ENCODE measurements around the gene STRN3.
"Not testable (repeated sequence)": the region's sequence is repeated elsewhere in the genome, so short reads cannot be mapped to it uniquely, and the experiment has no call there.

Gene STRN3

DNA sequence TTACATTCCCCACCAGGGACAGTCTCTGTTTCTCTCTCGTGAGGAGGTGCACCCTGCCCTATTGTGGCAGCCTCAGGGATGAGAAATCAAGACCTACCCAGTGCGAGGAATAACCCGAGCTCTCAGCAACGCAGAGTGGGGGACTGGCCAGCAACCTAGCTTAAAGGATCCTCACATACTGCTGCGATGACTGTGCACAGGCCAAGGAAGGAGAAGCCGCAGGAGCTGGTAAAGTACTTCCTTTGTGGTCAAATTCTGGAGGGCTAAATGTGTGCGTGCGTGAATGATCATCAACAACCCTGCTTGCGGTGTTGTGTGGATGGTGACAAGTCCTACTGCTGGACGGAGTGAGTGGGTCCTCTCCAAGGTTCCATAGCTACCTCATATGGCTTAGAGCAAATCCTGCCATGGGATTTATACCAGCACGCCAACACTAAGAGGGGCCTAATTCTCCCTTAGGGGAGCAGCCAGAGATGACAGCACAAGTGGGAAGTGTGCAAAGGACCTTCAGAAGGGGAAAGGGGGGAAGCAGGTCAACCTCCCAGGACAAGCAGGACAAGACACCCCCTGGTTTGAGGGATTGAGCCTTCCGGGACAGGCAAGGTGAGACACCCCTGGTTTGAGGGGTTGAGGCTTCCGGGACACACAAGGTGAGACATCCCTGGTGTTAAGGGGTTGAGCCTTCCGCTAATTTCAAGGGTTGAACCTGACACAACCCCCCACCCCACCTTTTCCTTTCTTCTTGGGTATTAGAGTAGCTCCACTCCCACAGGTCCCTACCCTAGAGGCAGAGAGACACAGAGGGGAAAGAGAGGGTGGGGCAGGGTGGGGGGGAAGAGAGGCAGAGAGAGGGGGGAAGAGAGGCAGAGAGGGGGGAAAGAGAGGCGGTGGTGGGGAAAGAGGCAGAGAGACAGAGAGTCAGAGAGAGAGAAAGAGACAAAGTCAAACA is 59.5 kb downstream of the STRN3 start:
- DNase-seq = no peak

DNA sequence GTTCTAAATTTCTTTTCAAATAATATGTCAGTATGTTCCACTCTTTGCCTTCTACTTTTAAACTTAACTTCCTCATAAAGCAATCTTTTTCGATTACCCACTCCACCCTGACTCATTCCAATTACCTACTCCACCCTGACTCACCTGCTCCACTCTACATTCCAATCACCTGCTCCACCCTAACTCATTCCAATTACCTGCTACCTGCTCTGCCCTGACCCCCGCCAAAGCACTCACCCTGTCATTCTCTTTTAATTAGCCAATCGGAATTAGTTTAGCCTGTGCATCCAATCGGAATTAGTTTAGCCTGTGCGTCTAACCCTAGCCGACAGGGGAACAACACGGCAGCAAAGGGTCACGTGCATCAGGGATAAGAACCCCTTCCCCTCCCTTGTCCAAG is 60.3 kb downstream of the STRN3 start:
- not testable (repeated sequence) for DNase-seq

DNA sequence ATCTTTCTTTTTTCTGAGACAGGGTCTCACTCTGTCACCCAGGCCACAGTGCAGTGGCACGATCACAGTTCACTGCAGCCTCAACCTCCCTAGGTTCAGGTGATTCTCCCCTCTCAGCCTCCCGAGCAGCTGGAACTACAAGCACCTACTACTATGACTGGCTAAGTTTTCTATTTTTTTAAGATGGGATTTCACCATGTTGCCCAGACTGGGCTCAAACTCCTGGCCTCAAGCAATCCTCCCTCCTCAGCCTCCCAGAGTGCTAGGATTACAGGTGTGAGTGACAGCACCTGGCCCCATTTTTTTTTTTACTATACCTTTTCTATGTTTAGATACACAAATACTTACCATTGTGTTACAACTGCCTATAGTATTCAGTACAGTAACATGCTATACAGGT is 63.6 kb downstream of the STRN3 start:
- not testable (repeated sequence) for DNase-seq

DNA sequence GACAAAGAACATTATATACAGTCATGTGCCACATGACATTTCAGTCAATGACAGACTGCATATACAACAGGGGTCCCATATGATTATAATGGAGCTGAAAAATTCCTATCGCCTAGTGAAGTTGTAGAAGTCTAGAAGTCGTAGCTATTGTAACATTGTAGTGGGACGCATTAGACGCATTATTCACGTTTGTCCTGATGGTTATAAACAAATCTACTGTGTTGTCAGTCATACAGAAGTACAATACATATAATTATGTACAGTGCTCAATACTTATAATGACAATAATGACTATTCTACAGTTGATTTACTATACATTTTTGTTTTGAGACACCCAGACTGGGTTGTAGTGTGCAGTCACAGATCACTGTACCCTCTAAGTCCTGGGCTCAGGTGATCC is 64.8 kb downstream of the STRN3 start:
- no peak for DNase-seq

DNA sequence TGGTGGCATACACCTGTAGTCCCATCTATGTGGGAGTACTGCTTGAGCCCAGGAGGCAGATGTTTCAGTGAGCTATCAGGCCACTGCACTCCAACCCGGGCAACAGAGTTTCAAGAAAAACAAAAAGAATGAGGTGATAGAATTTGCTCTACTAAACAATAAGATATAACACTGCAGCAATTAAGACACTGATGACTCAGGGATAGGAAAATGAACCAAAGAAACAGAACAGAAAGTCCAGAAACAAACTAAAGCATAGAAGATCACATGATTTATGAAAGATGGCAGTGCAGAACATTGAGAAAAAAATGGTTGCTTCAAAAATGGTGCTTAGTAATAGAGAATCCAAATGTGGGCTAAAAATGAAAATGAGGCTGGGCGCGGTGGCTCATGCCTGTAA is 66.0 kb downstream of the STRN3 start:
- DNase-seq = no peak

DNA sequence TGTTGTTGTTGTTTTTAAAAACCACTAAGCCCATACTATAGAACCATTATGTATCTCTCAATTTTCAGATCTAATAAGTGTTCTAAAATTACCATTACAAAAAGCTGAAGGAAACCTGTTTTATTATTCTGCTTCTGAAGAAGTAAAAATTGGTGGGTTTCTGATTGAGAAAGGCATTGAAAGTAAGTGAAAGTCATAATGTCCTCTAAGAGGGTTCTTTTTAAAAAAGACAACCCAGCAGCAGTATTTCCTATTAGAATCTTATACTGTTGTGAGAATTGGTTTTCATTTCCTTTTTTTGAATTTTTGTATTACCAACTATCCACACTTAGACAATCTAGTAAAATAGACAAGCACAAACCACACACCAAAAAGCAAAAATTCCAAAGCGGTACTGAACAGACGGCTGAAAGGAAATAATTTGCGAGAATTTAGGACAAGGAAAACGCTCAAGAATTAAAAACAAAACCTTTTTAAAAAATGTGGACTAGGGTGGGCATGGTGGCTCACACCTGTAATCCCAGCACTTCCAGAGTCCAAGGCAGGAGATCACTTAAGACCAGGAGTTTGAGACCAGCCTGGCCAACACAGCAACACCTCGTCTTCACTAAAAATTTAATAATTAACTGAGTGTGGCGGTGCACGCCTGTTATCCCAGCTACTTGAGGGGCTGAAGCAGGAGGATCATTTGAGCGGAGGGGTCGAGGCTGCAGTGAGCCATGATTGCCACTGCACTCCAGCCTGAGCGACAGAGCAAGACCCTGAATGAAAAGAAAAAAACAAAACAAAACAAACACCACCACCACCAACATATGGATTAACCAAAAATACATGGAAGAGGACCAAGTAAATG is 67.4 kb downstream of the STRN3 start:
- no peak for DNase-seq

DNA sequence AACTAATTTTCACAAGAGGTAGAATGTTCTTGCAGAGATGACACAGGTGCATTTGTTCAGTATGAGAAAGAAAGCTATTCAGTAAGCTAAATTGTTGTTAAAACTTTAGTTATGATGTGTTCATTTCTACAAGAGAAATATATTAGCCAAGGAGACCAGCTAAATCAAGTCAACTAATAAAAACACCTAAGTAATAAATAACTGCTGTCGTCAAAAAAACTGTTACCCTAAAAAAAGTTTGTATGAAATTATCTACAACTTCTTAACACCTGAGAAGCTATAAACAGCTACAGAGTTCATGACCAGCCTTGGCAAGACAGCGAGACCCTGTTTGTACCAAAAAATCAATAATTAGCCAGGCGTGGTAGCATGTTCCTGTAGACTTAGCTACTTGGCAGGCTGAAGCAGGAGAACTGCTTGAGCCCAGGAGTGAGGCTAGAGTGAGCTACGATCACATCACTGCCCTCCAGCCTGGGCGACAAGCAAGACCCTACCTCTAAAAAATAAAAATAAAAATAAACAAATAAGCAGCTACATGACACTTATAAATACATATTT is 68.3 kb downstream of the STRN3 start:
- DNase-seq = no peak

DNA sequence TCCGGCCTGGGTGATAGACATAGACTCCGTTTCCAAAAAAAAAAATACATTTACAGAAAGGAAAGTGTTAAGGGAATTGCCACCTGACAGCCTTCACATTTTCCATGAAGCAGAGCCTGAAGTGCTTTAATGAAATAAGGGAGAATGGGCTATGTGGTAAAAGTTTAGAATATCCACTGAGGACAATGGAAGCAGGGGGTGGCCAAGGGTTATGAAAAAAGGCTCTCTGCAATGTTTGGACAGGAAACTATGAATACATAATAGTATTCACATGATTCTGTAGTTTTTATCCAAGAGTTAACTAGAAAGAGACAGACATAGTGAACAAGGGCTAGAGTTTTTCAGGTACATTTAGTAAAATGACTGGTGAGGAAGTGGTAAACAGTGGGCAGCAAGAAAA is 76.5 kb downstream of the STRN3 start:
- DNase-seq = no peak

DNA sequence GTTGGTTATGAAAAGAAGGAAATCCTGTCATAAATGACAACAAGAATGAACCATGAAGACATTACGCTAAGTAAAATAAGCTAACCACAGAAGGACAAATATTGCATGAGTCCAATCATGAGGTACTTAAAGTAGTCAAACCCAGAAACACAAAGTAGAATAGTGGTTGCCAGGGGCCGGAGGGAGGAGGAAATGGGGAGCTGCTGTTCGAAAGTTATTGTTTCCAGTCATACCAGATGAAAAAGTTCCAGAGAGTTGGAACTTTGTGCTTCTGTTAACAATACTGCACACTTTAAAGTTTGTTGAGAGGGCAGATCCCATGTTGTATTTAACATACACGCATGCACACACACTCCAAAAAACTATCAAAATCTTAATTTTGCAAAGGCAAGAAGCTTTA is 82.5 kb downstream of the STRN3 start:
- DNase-seq = no peak

DNA sequence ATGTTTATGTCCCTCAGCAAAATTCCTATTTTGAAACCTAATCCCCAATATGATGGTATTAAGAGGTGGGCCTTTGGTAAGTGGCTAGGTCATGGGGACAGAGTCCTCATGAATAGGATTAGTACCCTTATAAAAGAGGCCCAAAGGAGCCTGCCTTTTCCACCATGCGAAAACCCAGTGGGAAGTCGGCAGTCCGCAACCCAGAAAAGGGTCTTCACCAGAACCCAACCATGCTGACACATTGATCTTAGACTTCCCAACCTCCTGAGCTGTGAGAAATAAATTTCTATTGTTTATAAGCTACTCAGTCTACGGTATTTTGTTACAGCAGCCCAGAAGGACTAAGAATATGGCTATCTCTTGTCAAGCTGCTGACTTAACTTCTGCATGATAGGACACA is 85.3 kb downstream of the STRN3 start:
- DNase-seq = no peak

DNA sequence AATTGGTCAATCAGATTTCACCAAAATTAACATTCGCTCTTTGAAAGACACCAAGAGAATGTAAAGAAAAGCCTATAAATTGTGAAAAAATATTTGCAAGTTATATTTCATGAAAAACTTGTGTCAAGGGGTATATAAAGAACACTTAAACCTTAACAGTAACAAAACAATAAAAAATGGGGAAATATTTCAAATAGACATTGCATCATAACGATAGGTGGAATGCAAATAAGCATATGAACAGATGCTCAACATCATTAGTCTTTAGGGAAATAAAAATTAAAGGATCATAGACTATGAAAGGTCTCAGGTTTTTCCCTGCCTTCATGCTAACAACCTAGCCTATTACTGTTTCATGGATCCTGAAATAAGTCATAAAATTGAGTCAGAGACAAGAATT is 87.6 kb downstream of the STRN3 start:
- DNase-seq = no peak

DNA sequence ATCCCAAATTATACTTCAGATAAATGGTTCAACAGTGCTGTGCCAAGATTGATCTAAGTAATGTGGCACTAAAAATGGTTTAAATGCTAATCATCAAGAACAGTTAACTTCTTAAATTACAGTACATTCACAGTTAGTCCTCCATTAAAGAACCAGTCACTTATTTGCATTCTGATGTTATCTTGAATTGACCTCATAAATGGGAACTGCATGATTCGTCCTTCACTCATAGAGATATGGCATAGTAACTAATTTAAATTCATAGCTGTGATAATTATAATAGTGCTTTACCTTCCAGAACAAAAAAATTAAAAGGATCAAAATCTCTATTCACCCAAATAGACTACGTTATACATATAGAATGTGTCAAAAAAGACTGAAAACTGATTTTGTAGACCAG is 90.7 kb downstream of the STRN3 start:
- DNase-seq = no peak

DNA sequence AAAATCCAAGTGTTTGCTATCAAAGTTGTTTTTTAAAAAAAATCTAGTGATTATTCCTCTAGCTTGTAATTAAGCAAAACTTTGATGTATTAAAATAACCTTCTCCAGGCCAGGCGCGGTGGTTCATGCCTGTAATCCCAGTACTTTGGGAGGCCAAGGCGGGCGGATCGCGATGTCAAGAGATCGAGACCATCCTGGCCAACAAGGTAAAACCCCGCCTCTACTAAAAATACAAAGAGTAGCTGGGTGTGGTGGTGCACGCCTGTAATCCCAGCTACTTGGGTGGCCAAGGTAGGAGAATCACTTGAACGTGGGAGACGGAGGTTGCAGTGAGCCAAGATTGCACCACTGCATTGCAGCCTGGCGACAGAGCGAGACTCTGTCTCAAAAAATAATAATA is 92.2 kb downstream of the STRN3 start:
- DNase-seq = not testable (repeated sequence)

DNA sequence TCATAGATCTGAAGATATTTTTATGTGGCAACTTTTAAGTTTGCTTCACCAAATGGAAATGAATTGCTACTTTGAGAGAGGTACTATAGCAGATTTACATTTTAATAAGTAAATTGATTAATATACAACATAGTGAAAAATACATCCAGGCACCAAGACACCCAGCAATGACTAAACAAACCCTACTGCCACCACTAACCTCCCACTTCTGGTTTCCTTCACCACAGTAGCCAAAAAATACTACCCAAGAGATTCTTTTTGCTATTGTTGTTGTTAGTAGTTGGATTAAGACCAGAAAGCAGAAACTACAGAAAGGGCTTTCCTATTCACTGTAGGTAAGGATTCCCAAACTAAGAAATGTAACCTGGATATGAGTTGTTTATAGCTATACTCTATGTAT is 97.7 kb downstream of the STRN3 start:
- DNase-seq = no peak

DNA sequence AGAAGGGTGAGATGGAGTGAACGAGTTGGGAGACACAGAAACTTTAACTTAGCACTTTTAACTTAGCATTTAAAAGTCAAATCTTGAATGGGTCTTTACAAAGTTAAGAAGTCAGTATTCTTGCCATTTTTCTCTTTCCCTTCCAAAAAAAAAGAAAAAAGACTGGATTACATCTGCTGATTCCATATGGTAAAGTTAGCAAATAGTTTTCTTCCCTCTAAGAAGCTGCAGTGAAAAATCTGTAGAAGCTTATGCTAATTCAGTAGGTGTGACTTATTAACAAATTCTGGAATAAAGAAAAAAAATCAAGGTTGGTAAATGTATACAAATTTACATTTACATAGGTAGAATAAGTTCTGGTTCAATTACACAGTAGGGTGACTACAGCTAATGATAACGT is 100.9 kb downstream of the STRN3 start:
- no peak for DNase-seq

DNA sequence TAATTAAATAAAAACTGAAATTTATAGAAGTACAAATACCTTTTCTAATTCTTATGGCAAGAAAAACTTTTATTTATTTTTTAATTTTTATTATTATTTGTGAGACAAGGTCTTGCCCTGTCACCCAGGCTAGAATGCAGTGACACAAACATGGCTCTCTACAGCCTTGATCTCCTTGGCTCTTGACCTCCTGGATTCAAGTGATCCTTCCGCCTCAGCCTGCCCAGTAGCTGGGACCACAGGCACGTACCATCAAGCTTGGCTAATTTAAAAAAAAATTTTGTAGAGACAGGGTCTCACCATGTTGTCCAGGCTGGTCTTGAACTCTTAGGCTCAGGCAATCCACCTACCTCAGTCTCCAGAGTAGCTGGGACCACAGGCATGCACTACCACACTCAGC is 104.4 kb downstream of the STRN3 start:
- DNase-seq = no peak

DNA sequence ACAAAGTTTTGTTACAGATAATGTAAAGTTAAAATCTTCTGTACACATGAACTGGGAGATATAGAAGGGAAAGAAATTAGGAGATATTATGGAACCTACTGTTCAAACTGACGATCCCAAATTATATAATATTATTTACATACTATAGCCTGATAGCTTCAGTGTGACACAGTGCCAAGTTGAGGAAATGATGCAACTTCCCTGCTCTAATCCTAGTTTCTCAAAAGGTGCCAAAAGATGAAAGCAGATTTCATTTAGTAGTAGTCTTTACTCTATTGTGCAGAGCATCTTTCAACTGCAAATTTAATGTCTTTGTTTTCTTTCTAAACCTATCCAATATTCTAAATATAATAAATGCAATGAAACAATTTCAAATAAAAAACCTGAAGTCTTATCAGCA is 104.9 kb downstream of the STRN3 start:
- no peak for DNase-seq

DNA sequence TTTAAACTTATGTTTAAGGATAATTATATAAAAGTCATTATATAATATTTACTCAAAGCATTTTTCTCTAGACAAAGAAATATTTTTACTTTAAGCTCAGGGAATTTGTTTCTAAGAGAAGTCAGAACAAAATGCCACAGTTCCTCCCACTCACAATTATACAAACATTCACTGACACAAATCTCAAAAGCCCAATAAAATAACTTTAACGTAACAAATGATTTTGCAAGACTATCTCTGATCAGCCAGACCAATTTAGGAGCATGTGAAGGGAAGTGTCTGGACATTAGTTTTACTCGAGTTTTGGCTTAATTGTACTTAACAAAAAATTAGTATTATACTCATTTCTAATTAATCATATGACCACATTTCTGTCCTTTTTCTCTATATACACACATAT is 110.6 kb downstream of the STRN3 start:
- DNase-seq = no peak

DNA sequence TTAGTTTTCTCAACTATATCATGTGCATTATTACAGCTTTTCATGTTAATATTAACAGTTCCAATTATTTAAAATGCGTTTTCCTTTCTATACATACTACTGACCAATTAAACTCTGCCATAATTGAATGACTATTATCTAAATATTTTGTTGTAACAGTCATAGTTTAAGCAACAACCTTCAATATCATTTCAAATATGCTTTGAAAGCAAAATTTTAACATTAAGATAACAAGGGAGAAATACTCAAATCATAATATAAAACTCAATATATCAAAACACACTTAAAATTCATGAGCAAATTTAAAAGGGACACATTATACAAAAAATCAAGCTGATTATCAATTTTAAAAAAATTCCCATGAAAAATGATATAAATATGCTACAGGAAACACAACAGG is 111.4 kb downstream of the STRN3 start:
- DNase-seq = no peak

DNA sequence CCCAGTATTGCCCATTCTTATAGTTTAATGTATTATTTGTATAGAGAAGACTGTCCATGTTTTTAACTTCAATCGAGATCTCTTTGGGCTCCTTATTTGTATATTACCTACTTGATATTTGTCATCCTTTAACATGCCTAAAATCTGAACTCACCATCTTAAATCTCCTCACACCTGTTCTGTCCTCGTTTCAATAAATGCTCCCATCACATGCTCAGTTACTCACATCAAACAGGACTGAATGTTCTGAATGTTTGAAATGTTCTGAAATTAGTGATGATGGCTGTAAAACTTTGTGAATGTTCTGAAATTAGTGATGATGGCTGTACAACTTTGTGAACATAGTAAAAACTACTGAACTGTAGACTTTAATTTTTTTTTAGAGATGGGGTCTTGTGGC is 117.4 kb downstream of the STRN3 start:
- no peak for DNase-seq

DNA sequence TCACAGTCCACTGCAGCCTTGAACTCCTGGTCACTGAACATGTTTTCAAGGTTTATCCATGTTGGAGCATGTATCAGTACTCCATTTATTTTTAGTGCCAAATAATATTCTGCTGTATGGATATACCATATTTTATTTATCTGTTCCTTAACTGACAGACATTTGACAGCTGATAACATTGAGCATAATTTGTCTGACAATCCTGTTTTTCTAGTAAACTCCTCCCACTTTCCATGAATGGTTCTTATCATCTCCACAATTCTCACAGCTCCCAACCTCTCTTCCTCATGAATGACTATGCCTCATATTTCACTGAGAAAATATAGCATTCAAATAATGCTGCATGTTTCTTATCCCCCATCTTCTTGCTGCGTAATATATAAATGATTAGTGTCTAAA is 118.5 kb downstream of the STRN3 start:
- no peak for DNase-seq

DNA sequence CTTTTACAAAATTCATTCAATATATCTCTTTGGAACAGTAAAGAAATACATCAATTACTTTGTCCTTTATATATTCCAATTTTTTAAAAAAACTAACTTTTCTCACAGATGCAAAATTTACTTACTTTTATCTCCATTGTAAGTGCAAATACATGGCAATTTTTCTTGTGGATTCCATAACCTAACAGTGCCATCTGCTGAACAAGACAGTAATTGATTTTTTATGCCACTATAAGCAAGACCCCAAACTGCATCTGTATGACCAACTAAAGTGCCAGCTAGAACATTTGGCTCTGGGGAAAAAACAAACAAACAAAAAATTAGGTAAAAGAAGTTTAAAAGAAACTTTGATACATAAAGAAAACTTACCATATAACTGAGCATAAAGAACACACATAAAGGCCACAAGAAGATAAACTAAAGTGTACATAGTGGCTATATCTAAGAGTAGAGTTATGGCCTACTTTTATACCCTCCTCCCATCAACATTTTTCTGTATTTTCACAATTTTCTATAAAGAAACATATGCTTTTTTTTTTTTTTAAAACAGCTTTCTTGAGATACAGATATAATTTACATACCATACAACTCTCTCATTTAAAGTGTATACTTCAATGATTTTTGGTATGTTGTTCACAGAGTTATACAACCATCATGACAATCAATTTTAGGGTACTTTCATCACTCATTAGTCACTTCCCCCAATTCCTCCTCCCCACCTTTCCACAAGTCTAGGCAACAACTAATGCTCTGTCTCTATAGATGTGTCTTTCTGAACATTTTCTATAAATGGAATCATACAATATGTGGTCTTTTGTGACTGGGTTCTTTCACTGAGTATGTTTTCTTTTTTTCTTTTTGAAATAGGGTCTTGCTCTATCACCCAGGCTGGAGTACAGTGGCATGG is 119.2 kb downstream of the STRN3 start:
- DNase-seq = peak; percentile 37 to 63

All from NCI-H524 (cell line).